GM18508 (cell line): ENCODE measurements around the gene USPL1.
A peak's percentile ranks its signal among the peaks of the same experiment; 100 is the strongest.
"Not testable (repeated sequence)": the region's sequence is repeated elsewhere in the genome, so short reads cannot be mapped to it uniquely, and the experiment has no call there.

Experiments used
- ATAC-seq: cut with Tn5 transposase; IDR thresholded peaks from one replicate; pipeline ENCODE4 v1.9.1; 2021; ENCODE audit warnings: moderate number of reproducible peaks; ENCODE audit not compliant: insufficient read depth, unreplicated experiment

USPL1 gene

GRCh38 chr13:30617315-30618185, at the start of gene USPL1:
TSS of gene USPL1 (plus strand) at chr13:30617920. CDS start at chr13:30621141, 3,221 bp downstream.
- peak; percentile 63 for ATAC-seq

GRCh38 chr13:30569901-30570576, 47.7 kb upstream of the USPL1 start:
- ATAC-seq = no peak

GRCh38 chr13:30570691-30571090, 47.0 kb upstream of the USPL1 start:
- ATAC-seq = no peak

- ATAC-seq = no peak
Measured at GRCh38 chr13:30572859-30573275, 44.9 kb upstream of the USPL1 start.

- no peak for ATAC-seq
Measured at GRCh38 chr13:30576528-30576927, 41.2 kb upstream of the USPL1 start.

- no peak for ATAC-seq
Measured at GRCh38 chr13:30577401-30577852, 40.3 kb upstream of the USPL1 start.

GRCh38 chr13:30580852-30581502, 36.7 kb upstream of the USPL1 start:
- no peak for ATAC-seq

GRCh38 chr13:30581582-30581981, 36.1 kb upstream of the USPL1 start:
- ATAC-seq = no peak

- no peak for ATAC-seq
Measured at GRCh38 chr13:30584051-30584731, 33.5 kb upstream of the USPL1 start.

GRCh38 chr13:30585748-30586262, 31.9 kb upstream of the USPL1 start:
- ATAC-seq = no peak

GRCh38 chr13:30587231-30587630, 30.5 kb upstream of the USPL1 start:
- ATAC-seq = no peak

GRCh38 chr13:30587739-30588138, 30.0 kb upstream of the USPL1 start:
- ATAC-seq = no peak

GRCh38 chr13:30593001-30593400, 24.7 kb upstream of the USPL1 start:
- no peak for ATAC-seq

GRCh38 chr13:30600496-30600895, 17.2 kb upstream of the USPL1 start:
- ATAC-seq = no peak

GRCh38 chr13:30601836-30602235, 15.9 kb upstream of the USPL1 start:
- ATAC-seq = no peak

- ATAC-seq = no peak
Measured at GRCh38 chr13:30605052-30605451, 12.7 kb upstream of the USPL1 start.

GRCh38 chr13:30607186-30607585, 10.5 kb upstream of the USPL1 start:
- ATAC-seq = not testable (repeated sequence)

GRCh38 chr13:30607908-30608307, 9.8 kb upstream of the USPL1 start:
- ATAC-seq = peak; percentile 95

GRCh38 chr13:30608364-30608763, 9.4 kb upstream of the USPL1 start:
- ATAC-seq = no peak

GRCh38 chr13:30610311-30610710, 7.4 kb upstream of the USPL1 start:
- no peak for ATAC-seq
